ENCODE results near the gene LRRC8B. TPM values are rescaled to one million over a fixed set of nuclear protein-coding genes. Genes with fewer than 3 reads are reported as not detected.

The LRRC8B gene
- total RNA-seq, 4 donors from 2014 or later, result 12.2 to 16.3 (median 13.8) TPM

DNA sequence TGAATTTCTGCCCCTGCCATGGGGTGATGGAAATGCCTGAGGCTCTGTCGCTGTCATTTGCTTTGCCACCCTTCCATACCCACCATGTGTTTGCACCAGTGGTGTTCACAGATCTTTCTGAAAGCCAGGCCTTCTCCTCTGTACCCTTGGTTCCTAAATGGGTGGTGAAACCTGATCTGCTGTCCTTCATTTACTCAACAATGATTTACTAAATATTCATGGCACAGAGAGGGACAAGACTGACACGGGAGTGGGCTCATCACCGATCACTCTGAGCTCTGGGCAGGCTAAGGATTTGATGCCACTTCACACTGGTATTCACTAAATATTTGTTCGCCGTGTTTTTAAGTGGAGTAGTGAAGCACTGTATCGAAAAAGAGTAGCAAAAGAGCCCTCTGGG, 40.9 kb downstream of the LRRC8B start:
- TF ChIP-seq CTCF (IDR thresholded peaks at IDR 0.05; ENCODE audit: low read depth), result no peak

DNA sequence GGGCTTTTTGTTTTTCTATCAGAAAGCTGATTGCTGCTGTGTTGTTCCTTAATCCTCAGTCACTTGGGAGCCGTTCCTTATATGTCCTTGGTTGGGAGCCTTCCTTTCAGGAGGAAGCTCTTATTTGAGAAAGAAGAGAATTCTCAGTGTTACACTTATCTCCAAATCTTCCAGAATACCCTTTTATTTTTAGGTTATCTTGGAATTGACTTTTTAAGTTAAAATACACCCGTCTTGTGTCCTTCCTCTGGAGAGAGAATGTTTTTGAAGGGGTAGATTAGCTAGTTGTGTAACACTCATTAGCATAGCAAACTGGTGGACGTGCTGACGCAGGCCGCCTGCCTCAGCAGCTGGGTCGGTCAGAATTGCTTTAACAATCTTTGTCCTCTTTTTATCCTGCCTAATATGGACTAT, 42.1 kb downstream of the LRRC8B start:
- TF ChIP-seq CTCF (IDR thresholded peaks at IDR 0.05; ENCODE audit: low read depth), result no peak

- TF ChIP-seq CTCF (IDR thresholded peaks at IDR 0.05; ENCODE audit: low read depth), result no peak
Observed at GRCh38 chr1:89567797-89568196, 43.2 kb downstream of the LRRC8B start.

DNA sequence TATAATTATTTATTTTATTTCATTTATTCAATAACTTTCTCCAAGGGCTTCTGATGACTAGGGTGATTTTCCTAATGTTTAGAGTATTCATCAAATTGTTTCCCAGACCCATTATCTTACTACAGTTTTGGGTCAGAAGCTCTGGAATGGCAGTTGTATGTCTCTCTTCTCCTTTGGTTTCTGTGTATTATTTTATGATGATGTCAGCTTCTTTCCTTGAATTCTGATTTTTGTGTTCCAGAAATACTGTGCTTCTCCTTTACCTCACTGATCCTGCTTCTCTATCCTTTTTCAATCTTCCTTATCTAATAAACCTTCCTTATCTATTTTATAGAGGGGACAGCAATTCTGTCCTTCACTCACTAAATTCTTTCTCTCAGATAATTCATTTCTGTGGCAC, 48.8 kb downstream of the LRRC8B start:
- TF ChIP-seq CTCF (IDR thresholded peaks at IDR 0.05; ENCODE audit: low read depth), result no peak

- TF ChIP-seq CTCF (IDR thresholded peaks at IDR 0.05; ENCODE audit: low read depth), result no peak
Observed at GRCh38 chr1:89574621-89575020, 50.0 kb downstream of the LRRC8B start.

DNA sequence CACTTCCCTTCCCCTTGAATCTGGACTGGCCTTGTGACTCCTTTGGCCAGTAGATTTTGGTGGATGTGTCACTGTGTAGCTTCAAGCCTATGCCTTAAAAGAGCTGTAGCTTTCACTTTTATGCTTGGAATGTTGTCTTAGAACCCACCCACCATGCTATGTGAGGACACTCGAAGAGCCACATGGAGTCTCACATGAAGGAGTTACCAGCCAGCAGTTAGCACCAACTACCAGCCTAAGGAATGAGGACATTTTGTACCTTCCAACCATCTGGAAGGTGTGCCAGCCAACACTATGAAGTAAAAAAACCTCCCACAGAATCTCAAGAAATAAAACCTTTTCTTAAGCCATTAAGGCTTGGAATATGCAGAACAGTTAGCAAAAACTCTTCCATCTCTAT, 50.6 kb downstream of the LRRC8B start:
- TF ChIP-seq CTCF (IDR thresholded peaks at IDR 0.05; ENCODE audit: low read depth), result no peak

DNA sequence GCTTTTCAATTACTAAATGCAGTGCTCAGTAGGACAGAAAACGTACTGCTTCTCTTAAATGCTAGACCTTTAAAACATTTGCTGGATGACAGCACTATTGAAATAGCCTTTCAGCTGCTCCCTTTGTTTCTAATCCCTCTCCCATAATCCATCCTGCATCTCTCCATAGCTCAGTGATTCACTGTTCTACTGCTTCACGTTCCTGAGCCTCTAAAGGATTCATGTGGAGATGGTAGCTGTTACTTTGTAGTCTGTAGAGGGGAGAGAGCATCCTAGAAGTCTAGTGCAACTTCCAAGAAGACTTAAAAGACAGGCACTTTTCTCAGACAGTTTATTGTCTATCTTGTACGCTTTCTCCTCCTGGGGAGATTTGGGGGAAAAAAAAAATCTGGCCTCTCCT, 51.4 kb downstream of the LRRC8B start:
- TF ChIP-seq CTCF (IDR thresholded peaks at IDR 0.05; ENCODE audit: low read depth), result no peak

All from subcutaneous adipose tissue (tissue), 4 donors.